ENCODE measurements around the gene HDAC4. TPM values are rescaled to one million over a fixed set of nuclear protein-coding genes. Genes with fewer than 3 reads are reported as not detected.

HDAC4 gene
- total RNA-seq, 2 experiments from 2014 or later = 22.6 to 24.5 TPM

DNA sequence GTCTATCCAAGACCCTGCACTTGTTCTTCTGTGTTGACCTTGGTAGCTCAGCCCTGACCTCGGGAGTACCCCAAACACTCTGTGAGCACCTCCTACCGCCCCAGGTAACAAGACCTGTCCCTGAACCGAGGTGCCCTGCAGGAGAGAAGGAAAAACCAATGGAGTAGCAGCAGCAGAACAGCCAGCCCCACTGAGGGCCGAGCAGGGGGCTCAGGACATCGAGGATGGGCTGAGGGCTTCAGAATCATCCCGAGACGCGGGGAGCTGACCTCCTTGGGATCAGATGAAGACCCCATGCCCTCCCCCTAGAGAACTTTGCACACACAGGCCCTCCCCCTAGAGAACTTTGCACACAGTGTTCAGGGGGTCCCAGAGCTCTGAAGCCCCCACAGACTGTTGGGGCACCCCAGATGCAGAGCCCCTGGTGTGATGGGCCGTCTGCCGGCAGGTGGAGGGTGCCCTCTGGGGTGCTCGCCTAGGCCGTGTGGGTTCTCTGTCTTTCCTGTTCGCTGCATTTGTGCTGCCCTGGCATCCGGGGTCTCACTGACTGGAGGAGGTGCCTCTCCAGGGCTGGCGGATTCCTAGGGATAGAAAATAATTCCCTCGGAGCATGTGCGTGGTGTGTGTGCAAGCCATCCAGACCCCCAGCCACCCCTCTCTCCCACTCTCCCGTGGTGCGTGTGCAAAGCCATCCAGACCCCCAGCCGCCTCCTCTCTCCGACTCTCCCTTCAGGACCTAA lies 363.8 kb downstream of the HDAC4 start:
- no peak for TF ChIP-seq CTCF (IDR thresholded peaks at IDR 0.05)
- Mint-ChIP-seq H3K27ac (no peak overlapping the region), H3K4me1 (ENCODE audit: low read depth) (no peaks in the 10 kb centered on the region), H3K27me3 (peaks cover 6% of the 10 kb centered on the region), H3K4me3 (no peak overlapping the region), H3K9me3 (no peaks in the 10 kb centered on the region), H3K36me3 (ENCODE audit: low read depth) (no peaks in the 10 kb centered on the region)
- no peak for DNase-seq
- intact Hi-C loops (cut with micrococcal nuclease) = no loop called here
- CTCF ChIA-PET = no interaction called here
- POLR2A ChIA-PET = no interaction called here
- no peak for ATAC-seq

- Mint-ChIP-seq H3K4me3 (no peak overlapping the region), H3K4me1 (ENCODE audit: low read depth) (no peaks in the 10 kb centered on the region), H3K9me3 (no peaks in the 10 kb centered on the region), H3K27me3 (peaks cover 6% of the 10 kb centered on the region), H3K27ac (no peak overlapping the region), H3K36me3 (ENCODE audit: low read depth) (no peaks in the 10 kb centered on the region)
- TF ChIP-seq CTCF (IDR thresholded peaks at IDR 0.05) = no peak
- CTCF ChIA-PET = interaction anchor here (1.1 kb wide), 1 partner anchor 8 kb away, joined by 3 read pairs; no protein-coding TSS in a partner anchor
- no peak for ATAC-seq
- DNase-seq = no peak
- intact Hi-C loops (cut with micrococcal nuclease) = no loop called here
- POLR2A ChIA-PET = no interaction called here
These were observed 364.7 kb downstream of the HDAC4 start for GRCh38 chr2:239035997-239036731.

DNA sequence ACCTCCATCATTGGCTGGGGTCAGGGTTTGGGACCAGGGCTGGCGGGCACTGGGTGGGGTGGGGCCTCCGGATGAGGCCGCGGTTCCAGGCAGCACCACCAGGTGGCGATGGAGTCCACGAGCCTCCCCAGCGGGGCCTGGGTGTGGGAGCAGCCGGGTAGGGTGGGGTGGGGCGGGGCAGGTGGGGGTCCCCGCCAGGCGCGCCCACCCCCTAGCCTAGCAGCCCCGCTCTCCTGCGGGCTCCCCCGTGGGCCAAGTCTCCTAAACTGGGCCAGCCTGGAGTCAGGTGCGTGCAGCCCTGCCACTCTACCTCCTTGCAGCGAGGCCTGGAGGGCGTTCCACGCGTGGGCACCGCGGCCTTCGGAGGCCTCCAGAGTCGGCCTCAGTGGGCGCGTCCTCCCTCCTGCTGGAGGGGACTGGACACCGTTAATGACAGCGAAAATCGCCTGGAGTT lies 365.4 kb downstream of the HDAC4 start:
- peak; percentile 93 for TF ChIP-seq CTCF (IDR thresholded peaks at IDR 0.05)
- no peaks in the 10 kb centered on the region for H3K4me1 Mint-ChIP-seq (ENCODE audit: low read depth)

GRCh38 chr2:239034561-239035341 lies 366.1 kb downstream of the HDAC4 start:
- H3K36me3 Mint-ChIP-seq (ENCODE audit: low read depth) = no peaks in the 10 kb centered on the region
- intact Hi-C loops (cut with micrococcal nuclease) = no loop called here
- H3K27me3 Mint-ChIP-seq = peaks cover 6% of the 10 kb centered on the region
- no peak overlapping the region for H3K4me3 Mint-ChIP-seq
- ChIA-PET POLR2A (no interaction called here), CTCF (no interaction called here)
- DNase-seq = no peak
- H3K4me1 Mint-ChIP-seq (ENCODE audit: low read depth) = no peaks in the 10 kb centered on the region
- peak; percentile 22 for ATAC-seq
- no peak overlapping the region for H3K27ac Mint-ChIP-seq
- TF ChIP-seq CTCF (IDR thresholded peaks at IDR 0.05) = no peak
- H3K9me3 Mint-ChIP-seq = no peaks in the 10 kb centered on the region

More for the DNA sequence above, 365.4 kb downstream of the HDAC4 start:
- Mint-ChIP-seq H3K27ac (no peak overlapping the region), H3K4me3 (no peak overlapping the region), H3K36me3 (ENCODE audit: low read depth) (no peaks in the 10 kb centered on the region), H3K27me3 (peaks cover 6% of the 10 kb centered on the region), H3K9me3 (no peaks in the 10 kb centered on the region)
- intact Hi-C loops (cut with micrococcal nuclease) = no loop called here
- peak; percentile 71 for DNase-seq
- CTCF ChIA-PET = interaction anchor here (1.1 kb wide), 1 partner anchor 9 kb away, joined by 3 read pairs; no protein-coding TSS in a partner anchor
- peak; percentile 97 for ATAC-seq
- POLR2A ChIA-PET = no interaction called here

Measured in activated CD8-positive, alpha-beta T cell treated with anti-CD3 and anti-CD28 coated beads for 36 hours (primary cell).